ENCODE measurements around the gene ROBO2. TPM values are rescaled to one million over a fixed set of nuclear protein-coding genes. Genes with fewer than 3 reads are reported as not detected.

ROBO2 gene
- total RNA-seq, 1 donor from 2014 or later, result 22.7 TPM

- no peaks in the 10 kb centered on the region for H3K27me3 Mint-ChIP-seq
- H3K36me3 Mint-ChIP-seq, result no peaks in the 10 kb centered on the region
- no peaks in the 10 kb centered on the region for H3K9me3 Mint-ChIP-seq
- H3K4me3 Mint-ChIP-seq, result no peak overlapping the region
- no peak for DNase-seq (ENCODE audit: extremely low spot score, unreplicated experiment)
- TF ChIP-seq CTCF (conservative IDR thresholded peaks at IDR 0.05), result no peak
- peaks cover 4% of the 10 kb centered on the region for H3K4me1 Mint-ChIP-seq (ENCODE audit: unreplicated experiment)
- H3K27ac Mint-ChIP-seq, result no peak overlapping the region
Measured at GRCh38 chr3:77414881-77415280, 375.0 kb downstream of the ROBO2 start.

- Mint-ChIP-seq H3K36me3 (no peaks in the 10 kb centered on the region), H3K4me1 (ENCODE audit: unreplicated experiment) (no peaks in the 10 kb centered on the region), H3K27me3 (no peaks in the 10 kb centered on the region), H3K9me3 (no peaks in the 10 kb centered on the region), H3K4me3 (no peak overlapping the region), H3K27ac (no peak overlapping the region)
- no peak for TF ChIP-seq CTCF (conservative IDR thresholded peaks at IDR 0.05)
- DNase-seq (ENCODE audit: extremely low spot score, unreplicated experiment), result no peak
Measured at GRCh38 chr3:77420336-77420735, 380.4 kb downstream of the ROBO2 start.

DNA sequence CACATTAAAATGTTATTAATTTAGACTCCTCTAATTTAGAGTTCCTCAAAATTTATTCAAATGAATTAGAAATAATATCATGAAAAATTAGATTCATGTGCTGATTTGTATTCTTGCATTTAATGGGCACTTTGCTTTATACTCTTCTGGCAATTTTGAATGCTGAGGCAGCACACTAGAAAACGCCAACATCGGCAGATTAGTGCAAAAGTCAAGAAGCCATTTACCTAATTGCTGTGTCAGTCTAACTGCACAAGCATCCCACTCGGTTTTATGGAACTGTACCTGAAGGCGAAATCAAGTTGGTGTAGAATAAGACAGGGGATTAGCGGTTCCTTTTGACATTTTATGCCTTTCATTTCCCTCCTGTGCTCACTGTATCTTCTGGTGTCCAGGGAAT, 382.0 kb downstream of the ROBO2 start:
- no peaks in the 10 kb centered on the region for H3K9me3 Mint-ChIP-seq
- H3K4me1 Mint-ChIP-seq (ENCODE audit: unreplicated experiment), result no peaks in the 10 kb centered on the region
- H3K4me3 Mint-ChIP-seq, result no peak overlapping the region
- H3K27ac Mint-ChIP-seq, result no peak overlapping the region
- no peaks in the 10 kb centered on the region for H3K36me3 Mint-ChIP-seq
- no peak for TF ChIP-seq CTCF (conservative IDR thresholded peaks at IDR 0.05)
- H3K27me3 Mint-ChIP-seq, result no peaks in the 10 kb centered on the region
- no peak for DNase-seq (ENCODE audit: extremely low spot score, unreplicated experiment)

DNA sequence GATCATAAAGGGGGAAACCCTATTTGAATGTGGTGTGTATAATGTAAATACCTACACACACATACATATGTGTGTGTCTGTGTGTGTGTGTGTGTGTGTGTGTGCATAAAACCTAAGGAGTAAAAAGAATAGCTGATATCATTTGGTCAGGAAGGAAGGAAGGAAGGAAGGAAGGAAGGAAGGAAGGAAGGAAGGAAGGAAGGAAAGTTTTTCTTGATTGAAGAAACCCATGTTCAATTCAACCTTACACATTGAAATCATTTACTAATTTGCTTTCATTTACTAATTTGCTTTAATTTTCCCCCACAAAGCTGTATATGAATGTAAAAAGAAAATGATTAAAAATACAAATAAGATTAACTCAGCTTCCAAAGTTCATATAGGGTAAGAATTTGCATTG, 386.6 kb downstream of the ROBO2 start:
- no peak for TF ChIP-seq CTCF (conservative IDR thresholded peaks at IDR 0.05)
- H3K4me1 Mint-ChIP-seq (ENCODE audit: unreplicated experiment), result no peaks in the 10 kb centered on the region
- H3K27me3 Mint-ChIP-seq, result no peaks in the 10 kb centered on the region
- DNase-seq (ENCODE audit: extremely low spot score, unreplicated experiment), result no peak
- H3K4me3 Mint-ChIP-seq, result no peak overlapping the region
- H3K9me3 Mint-ChIP-seq, result no peaks in the 10 kb centered on the region
- no peaks in the 10 kb centered on the region for H3K36me3 Mint-ChIP-seq
- H3K27ac Mint-ChIP-seq, result no peak overlapping the region

- Mint-ChIP-seq H3K27ac (no peak overlapping the region), H3K4me1 (ENCODE audit: unreplicated experiment) (no peaks in the 10 kb centered on the region), H3K36me3 (no peaks in the 10 kb centered on the region), H3K9me3 (no peaks in the 10 kb centered on the region), H3K4me3 (no peak overlapping the region), H3K27me3 (no peaks in the 10 kb centered on the region)
- TF ChIP-seq CTCF (conservative IDR thresholded peaks at IDR 0.05), result no peak
- DNase-seq (ENCODE audit: extremely low spot score, unreplicated experiment), result no peak
Measured at GRCh38 chr3:77427528-77427927, 387.6 kb downstream of the ROBO2 start.

- H3K27ac Mint-ChIP-seq, result no peak overlapping the region
- no peak for TF ChIP-seq CTCF (conservative IDR thresholded peaks at IDR 0.05)
- DNase-seq (ENCODE audit: extremely low spot score, unreplicated experiment), result no peak
- no peaks in the 10 kb centered on the region for H3K36me3 Mint-ChIP-seq
- H3K9me3 Mint-ChIP-seq, result no peaks in the 10 kb centered on the region
- H3K4me3 Mint-ChIP-seq, result no peak overlapping the region
- H3K27me3 Mint-ChIP-seq, result no peaks in the 10 kb centered on the region
- H3K4me1 Mint-ChIP-seq (ENCODE audit: unreplicated experiment), result no peaks in the 10 kb centered on the region
Measured at GRCh38 chr3:77436908-77437307, 397.0 kb downstream of the ROBO2 start.

Data from type B pancreatic cell (in vitro differentiated cells).